Endodermal cell (in vitro differentiated cells): ENCODE results near the gene NGEF. TPM values are rescaled to one million over a fixed set of nuclear protein-coding genes. Genes with fewer than 3 reads are reported as not detected.
A peak's percentile ranks its signal among the peaks of the same experiment; 100 is the strongest.

Source experiments
- DNase-seq: peaks from one replicate; pipeline ENCODE4 v3.0.0-alpha.2; 2017
- H3K27ac ChIP-seq: 2 replicates; pipeline ENCODE4 v1.5.1; 2013; ENCODE audit warnings: mild to moderate bottlenecking, low read depth, low read length, moderate library complexity
- H3K27me3 ChIP-seq: 2 replicates; pipeline ENCODE4 v1.6.1; 2013; ENCODE audit warnings: mild to moderate bottlenecking, low read length, moderate library complexity; ENCODE audit not compliant: insufficient read depth, control insufficient read depth, poor library complexity, severe bottlenecking
- H3K36me3 ChIP-seq: 2 replicates; pipeline ENCODE4 v1.7.0; 2013; ENCODE audit warnings: mild to moderate bottlenecking, low read length, moderate library complexity; ENCODE audit not compliant: control insufficient read depth, insufficient read depth
- H3K4me1 ChIP-seq: one replicate; pipeline ENCODE4 v1.7.0; 2013; ENCODE audit warnings: low read length; ENCODE audit not compliant: control insufficient read depth, insufficient read depth
- H3K4me3 ChIP-seq: 2 replicates; pipeline ENCODE4 v1.5.1; 2013; ENCODE audit warnings: mild to moderate bottlenecking, low read length, moderate library complexity
- H3K9ac ChIP-seq: 2 replicates; pipeline ENCODE4 v1.6.1; 2013; ENCODE audit warnings: mild to moderate bottlenecking, low read length, moderate library complexity; ENCODE audit not compliant: poor library complexity, severe bottlenecking; ENCODE audit errors: extremely low read depth
- H3K9me3 ChIP-seq: 2 replicates; pipeline ENCODE4 v1.6.1; 2013; ENCODE audit warnings: mild to moderate bottlenecking, low read length, moderate library complexity; ENCODE audit not compliant: control insufficient read depth
- H3K27ac Mint-ChIP-seq: 2 replicates; pipeline ENCODE4 v1.8.0; 2020; ENCODE audit warnings: mixed read lengths
- H3K27me3 Mint-ChIP-seq: 2 replicates; pipeline ENCODE4 v1.8.0; 2021; ENCODE audit warnings: mild to moderate bottlenecking, mixed read lengths; ENCODE audit not compliant: insufficient read depth
- H3K36me3 Mint-ChIP-seq: 2 replicates; pipeline ENCODE4 v1.8.0; 2020; ENCODE audit warnings: low read depth, mixed read lengths
- H3K4me1 Mint-ChIP-seq: 2 replicates; pipeline ENCODE4 v1.8.0; 2020; ENCODE audit warnings: mixed read lengths
- H3K4me3 Mint-ChIP-seq: 2 replicates; pipeline ENCODE4 v1.8.0; 2020; ENCODE audit warnings: mild to moderate bottlenecking, moderate library complexity, mixed read lengths
- H3K9me3 Mint-ChIP-seq: 2 replicates; pipeline ENCODE4 v1.8.0; 2020; ENCODE audit warnings: mild to moderate bottlenecking, mixed read lengths
- WGBS, 2 experiments: methylation state at CpG; one replicate each; pipeline versions ENCODE4 v1.1.5 to v1.1.7; 2013; ENCODE audit warnings: missing lambda C conversion rate in 2 of 2, mixed read lengths in 1 of 2; ENCODE audit not compliant: insufficient coverage in 1 of 2, insufficient read length in 1 of 2; 5-methylcytosine and 5-hydroxymethylcytosine counted together
- total RNA-seq, 2 donors: library from RNA; stranded (reverse); fragmentation: NEBNext Ultra II Directional in 1 of 2; extraction: Animal tissue kit (Norgen Biotek cat#: 25700) in 1 of 2; gene quantifications; 2 replicates in 1 of 2; 3 replicates in 1 of 2; pipeline ENCODE4 v1.2.1, GENCODE V29; 2021
- TF ChIP-seq, protein P1 (sequence below): fragments of 200-600 bp; sonication (generic); conservative IDR thresholded peaks from 2 replicates; pipeline ENCODE4 v1.5.0; 2021; ENCODE audit warnings: antibody characterized with exemption, mild to moderate bottlenecking

NGEF gene
- total RNA-seq, 2 donors from 2014 or later: 1.8 to 2.9 TPM

DNA sequence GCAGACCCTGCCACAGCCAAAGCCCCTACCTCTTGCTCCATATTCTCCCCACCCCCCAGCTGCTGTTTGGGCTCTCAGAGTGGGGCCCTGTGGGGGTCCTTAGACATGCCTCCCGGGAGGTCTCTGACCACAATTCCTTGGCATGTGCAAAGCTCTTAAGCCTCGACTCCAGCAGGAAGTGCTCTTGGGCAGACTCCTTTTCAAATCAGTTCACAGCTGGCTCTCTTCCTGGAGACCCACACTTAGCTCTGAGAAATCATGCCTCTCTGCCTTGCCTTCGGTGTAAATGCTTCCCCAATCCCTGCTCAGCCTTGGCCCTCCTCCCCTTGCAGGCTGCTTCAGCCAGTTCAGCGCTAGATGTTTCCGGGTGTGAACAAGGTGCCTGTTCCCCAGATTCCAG lies 46.9 kb downstream of the NGEF start:
- H3K27me3 ChIP-seq: no peaks in the 10 kb centered on the region
- peak; percentile 68 for DNase-seq
- peaks cover 29% of the 10 kb centered on the region for H3K9me3 Mint-ChIP-seq
- no peaks in the 10 kb centered on the region for H3K36me3 Mint-ChIP-seq
- H3K4me3 Mint-ChIP-seq: no peak overlapping the region
- no peaks in the 10 kb centered on the region for H3K4me1 ChIP-seq
- H3K27ac ChIP-seq: no peak overlapping the region
- H3K36me3 ChIP-seq: no peaks in the 10 kb centered on the region
- 47 to 68% methylated on average over 5 of the region's 5 CpGs for WGBS, 2 experiments
- H3K4me1 Mint-ChIP-seq: peaks cover 11% of the 10 kb centered on the region
- TF ChIP-seq, protein P1, sequence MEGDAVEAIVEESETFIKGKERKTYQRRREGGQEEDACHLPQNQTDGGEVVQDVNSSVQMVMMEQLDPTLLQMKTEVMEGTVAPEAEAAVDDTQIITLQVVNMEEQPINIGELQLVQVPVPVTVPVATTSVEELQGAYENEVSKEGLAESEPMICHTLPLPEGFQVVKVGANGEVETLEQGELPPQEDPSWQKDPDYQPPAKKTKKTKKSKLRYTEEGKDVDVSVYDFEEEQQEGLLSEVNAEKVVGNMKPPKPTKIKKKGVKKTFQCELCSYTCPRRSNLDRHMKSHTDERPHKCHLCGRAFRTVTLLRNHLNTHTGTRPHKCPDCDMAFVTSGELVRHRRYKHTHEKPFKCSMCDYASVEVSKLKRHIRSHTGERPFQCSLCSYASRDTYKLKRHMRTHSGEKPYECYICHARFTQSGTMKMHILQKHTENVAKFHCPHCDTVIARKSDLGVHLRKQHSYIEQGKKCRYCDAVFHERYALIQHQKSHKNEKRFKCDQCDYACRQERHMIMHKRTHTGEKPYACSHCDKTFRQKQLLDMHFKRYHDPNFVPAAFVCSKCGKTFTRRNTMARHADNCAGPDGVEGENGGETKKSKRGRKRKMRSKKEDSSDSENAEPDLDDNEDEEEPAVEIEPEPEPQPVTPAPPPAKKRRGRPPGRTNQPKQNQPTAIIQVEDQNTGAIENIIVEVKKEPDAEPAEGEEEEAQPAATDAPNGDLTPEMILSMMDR: no peak
- peaks cover 3% of the 10 kb centered on the region for H3K27me3 Mint-ChIP-seq
- H3K4me3 ChIP-seq: no peak overlapping the region
- no peak overlapping the region for H3K9ac ChIP-seq
- H3K27ac Mint-ChIP-seq: peak overlapping the region; percentile 41
- no peaks in the 10 kb centered on the region for H3K9me3 ChIP-seq

DNA sequence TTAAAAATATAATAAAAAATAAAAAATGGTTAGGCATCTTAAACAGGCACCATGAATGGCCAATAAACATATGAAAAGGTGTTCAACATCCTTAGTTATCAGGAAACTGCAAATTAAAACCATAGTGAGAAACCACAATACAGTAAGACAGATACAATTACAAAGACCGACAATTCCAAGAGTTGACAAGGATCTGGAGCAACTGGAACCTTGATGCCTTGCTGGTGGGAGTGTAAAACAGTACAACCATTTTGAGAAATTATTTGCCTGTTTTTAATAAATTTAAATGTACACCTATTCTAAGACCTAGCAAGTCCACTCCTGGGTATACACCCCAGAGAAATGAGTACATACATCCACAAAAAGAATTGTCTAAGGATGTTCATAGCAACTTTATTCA lies 49.1 kb downstream of the NGEF start:
- no peaks in the 10 kb centered on the region for H3K36me3 ChIP-seq
- H3K27me3 Mint-ChIP-seq: peaks cover 3% of the 10 kb centered on the region
- DNase-seq: no peak
- TF ChIP-seq, protein P1: no peak
- no peak overlapping the region for H3K4me3 Mint-ChIP-seq
- peaks cover 29% of the 10 kb centered on the region for H3K9me3 Mint-ChIP-seq
- no peaks in the 10 kb centered on the region for H3K9me3 ChIP-seq
- H3K27me3 ChIP-seq: no peaks in the 10 kb centered on the region
- H3K27ac ChIP-seq: no peak overlapping the region
- WGBS, 2 experiments: 80 to 94% methylated on average over 1 of the region's 1 CpG
- H3K27ac Mint-ChIP-seq: no peak overlapping the region
- H3K36me3 Mint-ChIP-seq: no peaks in the 10 kb centered on the region
- no peaks in the 10 kb centered on the region for H3K4me1 ChIP-seq
- H3K4me1 Mint-ChIP-seq: peaks cover 11% of the 10 kb centered on the region
- no peak overlapping the region for H3K9ac ChIP-seq
- no peak overlapping the region for H3K4me3 ChIP-seq

DNA sequence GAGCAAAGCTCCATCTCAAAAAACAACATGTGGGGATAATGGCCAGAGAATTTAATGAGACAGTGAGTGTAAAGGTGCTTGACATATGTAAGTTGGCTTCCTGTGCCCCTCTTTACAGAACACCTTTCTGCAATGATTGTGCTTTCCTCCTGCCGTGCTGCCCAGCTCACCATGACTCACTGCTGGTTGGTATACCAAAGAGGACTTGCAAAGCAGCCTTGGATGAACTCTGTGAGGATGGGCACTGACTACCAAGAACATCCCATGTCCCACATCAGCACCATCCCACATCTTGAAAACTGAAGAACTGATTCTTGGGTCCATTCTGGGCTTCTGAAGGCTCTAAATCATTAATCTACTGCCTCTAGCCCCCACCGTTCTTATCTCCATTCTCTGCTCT lies 52.2 kb downstream of the NGEF start:
- 65 to 70% methylated on average over 2 of the region's 2 CpGs for WGBS, 2 experiments
- Mint-ChIP-seq H3K27me3 (peaks cover 3% of the 10 kb centered on the region), H3K9me3 (peaks cover 22% of the 10 kb centered on the region), H3K27ac (no peak overlapping the region), H3K4me1 (no peaks in the 10 kb centered on the region), H3K36me3 (no peaks in the 10 kb centered on the region), H3K4me3 (no peak overlapping the region)
- no peak overlapping the region for H3K9ac ChIP-seq
- TF ChIP-seq, protein P1: no peak
- no peak overlapping the region for H3K4me3 ChIP-seq
- H3K36me3 ChIP-seq: no peaks in the 10 kb centered on the region
- no peaks in the 10 kb centered on the region for H3K27me3 ChIP-seq
- no peaks in the 10 kb centered on the region for H3K4me1 ChIP-seq
- no peak for DNase-seq
- H3K27ac ChIP-seq: no peak overlapping the region
- no peaks in the 10 kb centered on the region for H3K9me3 ChIP-seq
